Measurements from ENCODE around the gene IGF2R.

DNA sequence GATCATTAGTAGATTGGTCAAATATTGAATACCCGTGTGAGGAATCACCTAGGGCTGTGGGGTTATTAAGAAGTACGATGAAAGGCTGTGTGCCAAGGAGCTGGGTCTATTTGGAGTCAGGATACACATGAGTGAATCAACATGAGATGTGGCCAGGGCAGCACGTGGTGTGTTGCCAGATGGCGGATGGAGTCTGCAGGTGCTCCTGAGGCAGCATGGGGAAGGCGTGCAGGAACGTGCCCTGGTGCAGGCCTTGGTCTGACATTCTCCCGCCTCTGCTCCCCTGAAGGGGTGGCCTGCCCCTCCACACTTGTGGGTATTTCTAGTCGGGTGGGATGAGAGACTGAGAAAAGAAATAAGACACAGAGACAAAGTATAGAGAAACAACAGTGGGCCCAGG lies 113.7 kb downstream of the IGF2R start:
- TF ChIP-seq POLR2A (IDR thresholded peaks at IDR 0.05) = no peak
- TF ChIP-seq, protein P1, sequence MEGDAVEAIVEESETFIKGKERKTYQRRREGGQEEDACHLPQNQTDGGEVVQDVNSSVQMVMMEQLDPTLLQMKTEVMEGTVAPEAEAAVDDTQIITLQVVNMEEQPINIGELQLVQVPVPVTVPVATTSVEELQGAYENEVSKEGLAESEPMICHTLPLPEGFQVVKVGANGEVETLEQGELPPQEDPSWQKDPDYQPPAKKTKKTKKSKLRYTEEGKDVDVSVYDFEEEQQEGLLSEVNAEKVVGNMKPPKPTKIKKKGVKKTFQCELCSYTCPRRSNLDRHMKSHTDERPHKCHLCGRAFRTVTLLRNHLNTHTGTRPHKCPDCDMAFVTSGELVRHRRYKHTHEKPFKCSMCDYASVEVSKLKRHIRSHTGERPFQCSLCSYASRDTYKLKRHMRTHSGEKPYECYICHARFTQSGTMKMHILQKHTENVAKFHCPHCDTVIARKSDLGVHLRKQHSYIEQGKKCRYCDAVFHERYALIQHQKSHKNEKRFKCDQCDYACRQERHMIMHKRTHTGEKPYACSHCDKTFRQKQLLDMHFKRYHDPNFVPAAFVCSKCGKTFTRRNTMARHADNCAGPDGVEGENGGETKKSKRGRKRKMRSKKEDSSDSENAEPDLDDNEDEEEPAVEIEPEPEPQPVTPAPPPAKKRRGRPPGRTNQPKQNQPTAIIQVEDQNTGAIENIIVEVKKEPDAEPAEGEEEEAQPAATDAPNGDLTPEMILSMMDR (IDR thresholded peaks at IDR 0.05 in 4 of 5, conservative IDR thresholded peaks at IDR 0.05 in 1 of 5) = no peak

Data from gastrocnemius medialis (tissue), 4 donors.